Body of pancreas (tissue), 4 donors: ENCODE data around the gene UCK2. TPM values are rescaled to one million over a fixed set of nuclear protein-coding genes. Genes with fewer than 3 reads are reported as not detected.

ENCODE experiments used
- ATAC-seq: fragments of 150-250 bp; one replicate; pipeline ENCODE4 v1.9.1; 2016
- DNase-seq, 4 donors: peaks; one replicate each; pipeline ENCODE4 v3.0.0-alpha.2; 2019
- H3K27ac ChIP-seq, 4 donors: fragments of 200-600 bp; sonication (generic); 1 replicate in 3 of 4; 2 replicates in 1 of 4; pipeline versions ENCODE4 v1.5.1 to v1.6.1; 2016 to 2019; ENCODE audit warnings: mild to moderate bottlenecking in 1 of 4, mixed read lengths in 1 of 4, moderate library complexity in 1 of 4
- H3K27me3 ChIP-seq, 2 donors: fragments of 200-600 bp; sonication (generic); one replicate each; pipeline ENCODE4 v1.6.0; 2016; ENCODE audit warnings: mild to moderate bottlenecking in 1 of 2
- H3K36me3 ChIP-seq, 2 donors: fragments of 200-600 bp; sonication (generic); replicated peaks in 1 of 2; 2 replicates each; pipeline ENCODE4 v1.5.1; 2016; ENCODE audit warnings: low read depth in 2 of 2; ENCODE audit not compliant: insufficient read depth in 1 of 2
- H3K4me1 ChIP-seq: fragments of 200-600 bp; sonication (generic); one replicate; pipeline ENCODE4 v1.6.0; 2016
- H3K4me3 ChIP-seq, 2 donors: fragments of 200-600 bp; sonication (generic); 1 replicate in 1 of 2; 2 replicates in 1 of 2; pipeline ENCODE4 v1.5.1; 2016 to 2019
- H3K9me3 ChIP-seq, 3 donors: fragments of 200-600 bp; sonication (generic); 1 replicate in 2 of 3; 2 replicates in 1 of 3; pipeline ENCODE4 v1.5.1; 2016
- CTCF ChIP-seq, 7 experiments: fragments of 450-650 bp in 4 of 7; fragments of 200-600 bp in 3 of 7; sonication (generic) in 3 of 7; IDR thresholded peaks; one replicate each; pipeline ENCODE4 v1.5.1; 2016 to 2019; ENCODE audit warnings: antibody characterized with exemption in 7 of 7
- POLR2A ChIP-seq, 3 donors: fragments of 450-650 bp; IDR thresholded peaks; one replicate each; pipeline ENCODE4 v1.6.1; 2016; ENCODE audit warnings: antibody characterized with exemption in 3 of 3, mild to moderate bottlenecking in 2 of 3
- WGBS, 2 donors: methylation state at CpG; one replicate each; pipeline ENCODE4 v1.1.5; 2017; 5-methylcytosine and 5-hydroxymethylcytosine counted together
- intact Hi-C: fragments of 100-400 bp; cut with DNase I; formaldehyde crosslinking; loops from one replicate; pipeline ENCODE4 v1.15.1; 2023
- total RNA-seq, 2 donors: library from RNA; depleted of rRNA; stranded (reverse); fragments of >200 nt; gene quantifications; one replicate each; pipeline ENCODE4 v1.1.0, GENCODE V29; 2016

UCK2 gene
- total RNA-seq, 2 donors from 2014 or later, result 23.3 to 27.4 TPM

DNA sequence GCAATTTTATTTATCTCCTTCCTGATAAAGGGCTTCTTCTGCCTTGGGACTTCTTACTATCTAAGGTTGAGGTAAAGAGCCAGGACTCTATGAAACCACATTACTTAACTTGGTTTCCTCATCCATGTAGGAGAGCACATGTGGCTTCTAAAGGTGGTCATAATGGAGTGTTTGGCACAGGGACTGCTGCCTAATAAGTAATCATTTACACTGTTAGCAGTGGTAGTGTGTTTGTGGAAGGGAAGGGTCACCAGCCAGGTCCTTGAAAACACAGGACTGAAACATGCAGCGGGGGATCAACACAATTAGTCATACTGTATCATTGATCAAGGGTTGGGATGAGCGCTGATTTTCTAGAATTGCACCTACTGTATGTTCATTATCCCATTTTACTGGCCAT, 59.6 kb downstream of the UCK2 start:
- TF ChIP-seq CTCF (IDR thresholded peaks at IDR 0.05) (no peak), POLR2A (IDR thresholded peaks at IDR 0.05) (no peak)
- 35 to 50% methylated on average over 2 of the region's 2 CpGs for WGBS, 2 donors
- Histone ChIP-seq H3K27me3 (no peaks in the 10 kb centered on the region), H3K9me3 (no peaks in the 10 kb centered on the region), H3K4me1 (peaks cover 56% of the 10 kb centered on the region), H3K4me3 (no peak overlapping the region), H3K27ac (no peak overlapping the region), H3K36me3 (peaks cover 0 to 4% of the 10 kb centered on the region in 2 donors)
- intact Hi-C loops, result no loop called here
- no peak for ATAC-seq
- no peak for DNase-seq

GRCh38 chr1:165887877-165888551, 60.6 kb downstream of the UCK2 start:
- Histone ChIP-seq H3K4me1 (peaks cover 56% of the 10 kb centered on the region), H3K9me3 (no peaks in the 10 kb centered on the region), H3K4me3 (no peak overlapping the region), H3K36me3 (peaks cover 0 to 7% of the 10 kb centered on the region in 2 donors), H3K27ac (peak overlapping the region in 1 of 4 donors; percentile 16), H3K27me3 (no peaks in the 10 kb centered on the region)
- ATAC-seq, result peak; percentile 57
- TF ChIP-seq POLR2A (IDR thresholded peaks at IDR 0.05) (no peak), CTCF (IDR thresholded peaks at IDR 0.05) (no peak)
- intact Hi-C loops, result no loop called here
- whole genome bisulfite sequencing, 2 donors, result 15 to 23% methylated on average over 8 of the region's 8 CpGs
- peak in 2 of 4 donors; percentile 42 to 50 for DNase-seq

DNA sequence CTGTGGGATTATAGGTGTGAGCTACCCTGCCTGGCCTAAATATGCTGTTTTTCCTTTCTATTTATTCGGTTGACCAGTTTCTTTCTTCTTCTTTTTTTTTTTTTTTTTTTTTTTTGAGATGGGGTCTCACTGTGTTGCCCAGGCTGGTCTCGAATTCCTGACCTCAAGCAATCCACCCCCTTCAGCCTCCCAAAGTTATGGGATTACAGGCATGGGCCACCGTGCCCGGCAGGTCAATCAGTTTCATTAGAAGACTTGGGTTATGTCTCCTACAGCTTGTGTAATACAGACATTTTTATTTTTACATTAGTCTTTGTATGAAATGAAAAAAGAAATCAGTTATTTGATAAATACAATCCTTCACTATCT, 61.1 kb downstream of the UCK2 start:
- 94 to 98% methylated on average over 4 of the region's 4 CpGs for WGBS, 2 donors
- H3K9me3 ChIP-seq, result no peaks in the 10 kb centered on the region
- DNase-seq (no peak), ATAC-seq (no peak)
- no peak overlapping the region for H3K4me3 ChIP-seq
- no peak overlapping the region for H3K27ac ChIP-seq
- TF ChIP-seq POLR2A (IDR thresholded peaks at IDR 0.05) (no peak), CTCF (IDR thresholded peaks at IDR 0.05) (no peak)
- H3K4me1 ChIP-seq, result peaks cover 56% of the 10 kb centered on the region
- intact Hi-C loops, result no loop called here
- peaks cover 0 to 7% of the 10 kb centered on the region in 2 donors for H3K36me3 ChIP-seq
- no peaks in the 10 kb centered on the region for H3K27me3 ChIP-seq

GRCh38 chr1:165890684-165891083, 63.3 kb downstream of the UCK2 start:
- 90 to 95% methylated on average over 1 of the region's 1 CpG for WGBS, 2 donors
- no peak overlapping the region for H3K27ac ChIP-seq
- H3K36me3 ChIP-seq, result peaks cover 0 to 7% of the 10 kb centered on the region in 2 donors
- H3K9me3 ChIP-seq, result no peaks in the 10 kb centered on the region
- ATAC-seq, result no peak
- TF ChIP-seq CTCF (IDR thresholded peaks at IDR 0.05) (no peak), POLR2A (IDR thresholded peaks at IDR 0.05) (no peak)
- H3K27me3 ChIP-seq, result no peaks in the 10 kb centered on the region
- intact Hi-C loops, result loop anchor here (10.0 kb wide), 1 partner anchor 56 kb away; no protein-coding TSS in a partner anchor
- no peak overlapping the region for H3K4me3 ChIP-seq
- H3K4me1 ChIP-seq, result peaks cover 37% of the 10 kb centered on the region
- DNase-seq, result peak in 1 of 4 donors; percentile 34
